Fibroblast of skin of right biceps (primary cell): ENCODE data around the gene SOD3.

ENCODE experiments used
- DNase-seq: peaks from one replicate; pipeline ENCODE4 v3.0.0-alpha.2; 2013

SOD3 gene

GRCh38 chr4:24775750-24776149 lies 19.6 kb upstream of the SOD3 start:
- DNase-seq, result peak; percentile 19

DNA sequence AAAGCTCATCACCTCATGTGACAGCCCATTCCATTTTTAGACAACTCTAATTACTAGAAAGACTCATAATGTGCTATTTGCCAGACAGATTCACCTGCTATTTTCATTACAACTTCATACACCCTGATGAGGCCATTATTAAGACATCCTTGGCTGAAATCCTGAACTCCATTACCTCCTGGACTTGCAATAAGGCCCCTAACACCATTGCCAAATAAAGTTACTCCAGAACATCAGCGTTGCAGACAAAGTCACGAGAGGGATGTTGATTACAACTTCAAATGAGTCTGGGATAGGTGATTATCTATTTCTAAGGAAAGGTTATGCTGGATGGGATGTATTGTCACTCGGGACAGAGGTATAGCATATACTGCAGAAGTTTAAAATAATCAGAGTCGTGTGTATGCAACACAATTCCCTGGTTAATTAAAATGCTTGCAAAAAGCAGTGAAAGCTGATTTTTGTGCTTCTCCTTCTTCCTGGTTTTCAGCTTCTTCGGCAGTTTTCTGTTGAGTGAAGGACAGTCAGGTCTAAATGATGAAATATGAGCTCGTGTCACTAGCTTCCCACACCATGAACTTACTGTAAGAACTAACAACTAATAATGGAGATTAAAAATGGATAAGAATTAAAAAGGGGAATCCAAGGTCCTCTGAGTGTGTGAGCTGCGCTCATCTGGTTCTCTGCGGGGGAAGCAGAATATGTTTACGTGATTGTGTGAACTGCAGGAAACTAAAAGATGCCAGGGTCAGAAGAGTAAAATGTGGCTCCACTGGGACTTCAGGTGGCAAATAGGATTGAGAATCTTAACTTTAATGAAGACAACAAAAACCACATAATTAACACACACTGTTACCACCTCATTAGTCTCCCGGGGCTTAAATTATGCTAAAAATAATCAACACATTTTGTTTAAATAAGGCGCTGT lies 17.6 kb upstream of the SOD3 start:
- DNase-seq, result no peak

GRCh38 chr4:24778464-24779225 lies 16.7 kb upstream of the SOD3 start:
- DNase-seq, result peak; percentile 98

DNA sequence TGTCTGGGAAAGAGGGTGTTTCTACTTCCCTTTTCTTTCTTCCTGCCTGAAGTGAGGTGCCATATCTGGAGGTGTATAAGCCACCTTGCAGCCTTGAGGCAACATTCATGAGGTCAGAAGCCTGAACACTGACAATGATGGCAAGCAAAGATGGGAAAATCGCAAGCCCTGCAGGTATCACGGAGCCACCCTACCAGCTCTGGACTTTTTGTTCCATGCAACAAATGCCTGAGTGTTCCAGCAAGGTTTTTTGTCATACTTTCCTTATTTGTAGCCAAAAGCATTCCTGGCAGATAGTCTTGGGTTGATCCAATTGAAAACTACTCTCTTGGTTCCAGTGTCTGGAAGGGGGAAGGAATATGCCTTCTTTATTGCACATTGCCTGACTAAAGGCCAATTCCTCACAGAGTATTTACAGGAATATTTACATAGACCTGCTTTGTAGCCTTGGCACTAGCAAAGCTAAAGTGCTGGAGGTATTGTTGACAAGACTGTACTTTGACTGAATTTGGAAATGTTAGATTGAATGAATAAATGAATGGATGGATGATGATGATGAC lies 14.4 kb upstream of the SOD3 start:
- no peak for DNase-seq

DNA sequence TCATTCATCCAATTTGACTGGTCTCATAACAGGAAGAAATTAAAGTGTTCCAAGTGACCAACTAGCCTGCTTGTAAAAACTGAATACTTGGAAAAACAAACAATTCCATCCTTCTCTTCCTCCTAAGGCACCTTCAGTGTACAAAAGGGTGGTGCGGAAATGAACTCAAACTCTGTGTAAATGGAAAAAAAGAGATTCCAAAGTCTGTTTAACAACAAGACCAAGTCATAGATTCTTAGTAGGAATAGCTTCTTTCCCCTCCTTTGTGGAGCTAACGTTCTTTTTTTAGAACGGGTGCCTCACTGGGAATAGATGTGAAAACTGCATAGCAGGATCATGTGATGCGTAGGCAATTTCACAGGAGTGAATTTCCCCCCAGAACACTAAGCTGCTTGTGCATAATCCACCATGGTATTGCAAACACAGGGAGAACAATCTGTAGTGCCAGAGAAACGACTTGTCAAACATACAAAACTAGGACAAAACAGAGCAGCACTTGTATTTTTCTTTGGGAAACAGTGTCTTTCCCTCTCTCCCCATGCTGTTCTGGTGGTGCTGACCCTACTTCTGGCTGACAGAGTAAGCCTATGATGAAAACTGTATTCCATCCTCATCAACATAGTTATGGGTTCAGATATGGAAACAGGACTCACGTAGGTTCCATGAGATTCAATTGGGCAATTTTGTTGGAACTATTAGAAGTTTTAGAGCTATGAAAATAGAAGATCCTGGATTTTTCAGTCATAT lies 13.2 kb upstream of the SOD3 start:
- no peak for DNase-seq

GRCh38 chr4:24783506-24783905 lies 11.9 kb upstream of the SOD3 start:
- no peak for DNase-seq

GRCh38 chr4:24791043-24791442 lies 4.3 kb upstream of the SOD3 start:
- DNase-seq, result no peak

GRCh38 chr4:24792552-24792951 lies 2.8 kb upstream of the SOD3 start:
- DNase-seq, result no peak

DNA sequence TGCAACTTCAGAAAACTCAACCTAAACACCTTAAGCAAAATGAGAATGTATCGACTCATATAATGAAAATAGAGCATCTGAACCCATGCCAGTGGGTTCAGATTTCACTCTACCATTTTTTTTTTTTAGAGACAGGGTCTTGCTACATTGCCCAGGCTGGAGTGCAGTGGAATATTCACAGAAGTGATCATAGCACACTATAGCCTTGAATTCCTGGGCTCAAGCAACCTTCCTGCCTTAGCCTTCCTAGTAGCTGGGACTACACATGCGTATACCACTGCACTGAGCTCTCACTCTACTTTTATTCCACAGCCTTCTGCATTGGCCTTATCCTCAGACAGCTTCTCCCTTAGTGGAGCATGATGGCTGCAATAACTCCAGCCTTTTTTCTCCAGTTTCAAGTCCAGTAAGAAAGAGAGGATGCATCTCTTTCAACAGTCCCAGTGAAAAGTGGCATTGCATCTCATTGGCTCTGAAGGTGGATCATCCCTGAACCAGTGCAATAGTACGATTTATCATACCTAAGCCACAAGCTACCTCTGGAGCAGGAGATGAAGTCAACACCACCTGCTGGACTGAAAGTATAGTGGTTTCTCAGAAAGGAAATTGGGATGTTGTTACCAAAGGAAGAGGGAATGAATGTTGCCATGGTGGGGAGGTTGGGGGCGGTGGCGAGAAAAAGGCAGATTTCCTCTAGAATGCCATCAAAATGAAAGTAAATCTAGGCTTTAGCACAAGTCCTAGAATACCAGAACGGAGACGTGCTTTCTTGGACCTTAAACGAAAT lies 2.0 kb upstream of the SOD3 start:
- DNase-seq, result no peak

DNA sequence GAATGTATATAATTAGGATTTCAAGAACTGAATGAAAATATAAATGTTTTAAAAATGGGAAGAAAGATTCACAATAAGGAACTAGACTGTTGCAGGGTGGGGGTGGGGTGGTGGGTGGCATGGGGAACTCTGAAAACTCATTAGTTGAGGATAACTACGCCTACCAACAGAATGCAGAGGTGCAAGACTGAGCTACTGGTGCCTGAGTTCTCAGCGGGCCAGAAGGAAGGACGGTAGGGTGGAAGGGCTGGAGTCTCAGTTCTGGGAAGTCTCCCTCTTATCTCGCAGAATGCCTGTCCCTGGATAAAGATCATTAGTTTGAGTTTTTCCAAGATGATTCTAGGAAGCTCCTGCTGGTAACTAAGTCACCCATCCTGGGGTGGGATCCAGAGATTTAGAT lies 1.3 kb upstream of the SOD3 start:
- no peak for DNase-seq

DNA sequence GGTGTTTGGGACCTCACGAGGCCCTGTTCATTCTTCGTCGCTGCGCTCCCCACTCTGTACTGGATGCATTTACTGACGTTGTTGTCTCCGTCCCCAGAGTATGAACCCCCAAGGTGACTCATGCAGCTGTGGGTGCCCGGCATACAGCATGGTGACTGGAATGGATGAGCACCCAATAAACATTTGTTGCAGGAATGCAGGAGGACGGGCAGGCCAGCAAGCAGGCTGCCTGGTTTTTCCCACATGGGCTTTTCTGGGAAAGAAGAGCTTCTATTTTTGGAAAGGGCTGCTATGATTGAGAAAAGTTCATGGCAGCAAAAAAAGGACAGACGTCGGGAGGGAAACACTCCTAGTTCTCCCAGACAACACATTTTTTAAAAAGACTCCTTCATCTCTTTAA lies 893 bp upstream of the SOD3 start:
- peak; percentile 71 for DNase-seq

- DNase-seq, result no peak
These were observed 451 bp downstream of the SOD3 start for GRCh38 chr4:24795666-24796381.

DNA sequence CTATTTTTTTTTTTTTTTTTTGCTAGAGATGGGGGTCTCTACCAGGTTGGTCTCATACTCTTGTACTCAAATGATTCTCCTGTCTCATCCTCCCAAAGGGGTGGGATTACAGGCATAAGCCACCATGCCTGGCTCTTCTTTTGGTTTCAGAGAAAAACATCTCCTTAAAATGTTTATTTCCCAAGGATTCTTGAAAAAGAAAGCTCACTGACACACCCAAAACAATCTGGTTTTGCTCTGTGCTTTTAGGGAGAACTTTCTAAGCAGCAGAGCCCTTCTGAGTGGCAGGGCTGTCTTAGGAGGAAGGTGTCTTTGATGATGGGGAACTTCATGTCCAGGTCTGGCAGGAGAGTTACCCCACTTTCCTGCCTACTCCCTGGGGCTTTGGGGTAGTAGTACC lies 1.2 kb downstream of the SOD3 start:
- no peak for DNase-seq

GRCh38 chr4:24798036-24798610 lies 2.8 kb downstream of the SOD3 start:
- no peak for DNase-seq

GRCh38 chr4:24799196-24799543 lies 3.8 kb downstream of the SOD3 start:
- no peak for DNase-seq

DNA sequence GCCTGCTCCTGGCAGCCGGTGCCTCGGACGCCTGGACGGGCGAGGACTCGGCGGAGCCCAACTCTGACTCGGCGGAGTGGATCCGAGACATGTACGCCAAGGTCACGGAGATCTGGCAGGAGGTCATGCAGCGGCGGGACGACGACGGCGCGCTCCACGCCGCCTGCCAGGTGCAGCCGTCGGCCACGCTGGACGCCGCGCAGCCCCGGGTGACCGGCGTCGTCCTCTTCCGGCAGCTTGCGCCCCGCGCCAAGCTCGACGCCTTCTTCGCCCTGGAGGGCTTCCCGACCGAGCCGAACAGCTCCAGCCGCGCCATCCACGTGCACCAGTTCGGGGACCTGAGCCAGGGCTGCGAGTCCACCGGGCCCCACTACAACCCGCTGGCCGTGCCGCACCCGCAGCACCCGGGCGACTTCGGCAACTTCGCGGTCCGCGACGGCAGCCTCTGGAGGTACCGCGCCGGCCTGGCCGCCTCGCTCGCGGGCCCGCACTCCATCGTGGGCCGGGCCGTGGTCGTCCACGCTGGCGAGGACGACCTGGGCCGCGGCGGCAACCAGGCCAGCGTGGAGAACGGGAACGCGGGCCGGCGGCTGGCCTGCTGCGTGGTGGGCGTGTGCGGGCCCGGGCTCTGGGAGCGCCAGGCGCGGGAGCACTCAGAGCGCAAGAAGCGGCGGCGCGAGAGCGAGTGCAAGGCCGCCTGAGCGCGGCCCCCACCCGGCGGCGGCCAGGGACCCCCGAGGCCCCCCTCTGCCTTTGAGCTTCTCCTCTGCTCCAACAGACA lies 4.4 kb downstream of the SOD3 start:
- DNase-seq, result no peak

GRCh38 chr4:24800325-24800895 lies 5.0 kb downstream of the SOD3 start:
- DNase-seq, result no peak

- no peak for DNase-seq
These were observed 5.9 kb downstream of the SOD3 start for GRCh38 chr4:24801136-24801855.

GRCh38 chr4:24802648-24803047 lies 7.3 kb downstream of the SOD3 start:
- no peak for DNase-seq
